Kidney epithelial cell (primary cell): ENCODE measurements around the gene PLEKHS1. TPM values are rescaled to one million over a fixed set of nuclear protein-coding genes. Genes with fewer than 3 reads are reported as not detected.

Source experiments
- DNase-seq: peaks from one replicate; pipeline ENCODE4 v3.0.0-alpha.2; 2010; ENCODE audit warnings: low read depth
- H3K27me3 ChIP-seq: 2 replicates; pipeline ENCODE4 v1.6.0; 2011; ENCODE audit warnings: low read length; ENCODE audit not compliant: control insufficient read depth, insufficient read depth
- H3K36me3 ChIP-seq: 2 replicates; pipeline ENCODE4 v1.5.1; 2011; ENCODE audit warnings: low read length; ENCODE audit not compliant: control insufficient read depth, insufficient read depth
- H3K4me3 ChIP-seq: 2 replicates; pipeline ENCODE4 v1.5.1; 2011; ENCODE audit warnings: low read depth, mild to moderate bottlenecking, control low read depth, low read length
- total RNA-seq: library from RNA; depleted of rRNA; stranded (reverse); fragments of >200 nt; gene quantifications from 2 replicates; pipeline ENCODE4 v1.2.3, GENCODE V29; 2015
- TF ChIP-seq, protein P1 (sequence below): IDR thresholded peaks from 2 replicates; pipeline ENCODE4 v1.5.1; 2011; ENCODE audit warnings: mild to moderate bottlenecking, moderate library complexity, low read length, control low read depth, inconsistent platforms; ENCODE audit not compliant: insufficient read depth, poor library complexity, severe bottlenecking

The PLEKHS1 gene
- total RNA-seq, 1 donor from 2014 or later, result not detected

DNA sequence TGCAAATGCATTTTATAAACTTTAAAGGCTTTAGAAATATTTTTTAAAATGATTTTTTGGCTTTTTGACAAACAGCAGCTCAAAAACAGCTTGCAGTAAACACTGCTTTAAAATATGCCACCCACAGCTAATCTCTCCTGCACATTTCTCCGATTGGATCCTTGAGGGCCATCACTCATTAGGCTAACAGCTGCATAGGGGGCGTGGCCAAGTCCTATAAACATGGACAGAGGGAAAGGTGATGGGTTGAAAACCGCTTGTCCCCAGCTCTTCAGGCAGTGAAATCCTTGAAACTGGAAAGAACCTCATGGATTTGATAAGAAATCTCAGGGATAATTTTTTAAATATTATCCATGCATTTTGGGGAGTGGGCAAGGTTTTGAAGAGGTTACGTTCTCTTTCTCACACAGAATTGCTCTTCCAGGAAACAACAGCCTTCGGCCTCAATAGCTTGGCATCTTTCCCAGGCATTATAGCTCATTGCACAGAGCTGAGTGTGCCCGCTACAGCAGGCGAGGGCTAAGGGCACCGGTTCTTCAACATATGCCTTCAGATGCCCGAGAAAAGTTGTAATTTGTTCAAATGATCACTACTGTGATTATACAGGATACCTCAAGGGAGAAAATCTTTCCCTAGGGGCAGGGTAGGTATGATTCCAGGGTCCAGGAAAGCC is 1.7 kb downstream of the PLEKHS1 start:
- H3K36me3 ChIP-seq, result no peaks in the 10 kb centered on the region
- no peak overlapping the region for H3K4me3 ChIP-seq
- no peaks in the 10 kb centered on the region for H3K27me3 ChIP-seq
- TF ChIP-seq, protein P1, sequence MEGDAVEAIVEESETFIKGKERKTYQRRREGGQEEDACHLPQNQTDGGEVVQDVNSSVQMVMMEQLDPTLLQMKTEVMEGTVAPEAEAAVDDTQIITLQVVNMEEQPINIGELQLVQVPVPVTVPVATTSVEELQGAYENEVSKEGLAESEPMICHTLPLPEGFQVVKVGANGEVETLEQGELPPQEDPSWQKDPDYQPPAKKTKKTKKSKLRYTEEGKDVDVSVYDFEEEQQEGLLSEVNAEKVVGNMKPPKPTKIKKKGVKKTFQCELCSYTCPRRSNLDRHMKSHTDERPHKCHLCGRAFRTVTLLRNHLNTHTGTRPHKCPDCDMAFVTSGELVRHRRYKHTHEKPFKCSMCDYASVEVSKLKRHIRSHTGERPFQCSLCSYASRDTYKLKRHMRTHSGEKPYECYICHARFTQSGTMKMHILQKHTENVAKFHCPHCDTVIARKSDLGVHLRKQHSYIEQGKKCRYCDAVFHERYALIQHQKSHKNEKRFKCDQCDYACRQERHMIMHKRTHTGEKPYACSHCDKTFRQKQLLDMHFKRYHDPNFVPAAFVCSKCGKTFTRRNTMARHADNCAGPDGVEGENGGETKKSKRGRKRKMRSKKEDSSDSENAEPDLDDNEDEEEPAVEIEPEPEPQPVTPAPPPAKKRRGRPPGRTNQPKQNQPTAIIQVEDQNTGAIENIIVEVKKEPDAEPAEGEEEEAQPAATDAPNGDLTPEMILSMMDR, result no peak
- no peak for DNase-seq

GRCh38 chr10:113754125-113754524 is 2.6 kb downstream of the PLEKHS1 start:
- TF ChIP-seq, protein P1, result no peak
- Histone ChIP-seq H3K36me3 (no peaks in the 10 kb centered on the region), H3K27me3 (no peaks in the 10 kb centered on the region), H3K4me3 (no peak overlapping the region)
- DNase-seq, result no peak

- Histone ChIP-seq H3K4me3 (no peak overlapping the region), H3K27me3 (no peaks in the 10 kb centered on the region), H3K36me3 (no peaks in the 10 kb centered on the region)
- DNase-seq, result no peak
- TF ChIP-seq, protein P1, result no peak
Observed at GRCh38 chr10:113754768-113755167, 3.3 kb downstream of the PLEKHS1 start.

DNA sequence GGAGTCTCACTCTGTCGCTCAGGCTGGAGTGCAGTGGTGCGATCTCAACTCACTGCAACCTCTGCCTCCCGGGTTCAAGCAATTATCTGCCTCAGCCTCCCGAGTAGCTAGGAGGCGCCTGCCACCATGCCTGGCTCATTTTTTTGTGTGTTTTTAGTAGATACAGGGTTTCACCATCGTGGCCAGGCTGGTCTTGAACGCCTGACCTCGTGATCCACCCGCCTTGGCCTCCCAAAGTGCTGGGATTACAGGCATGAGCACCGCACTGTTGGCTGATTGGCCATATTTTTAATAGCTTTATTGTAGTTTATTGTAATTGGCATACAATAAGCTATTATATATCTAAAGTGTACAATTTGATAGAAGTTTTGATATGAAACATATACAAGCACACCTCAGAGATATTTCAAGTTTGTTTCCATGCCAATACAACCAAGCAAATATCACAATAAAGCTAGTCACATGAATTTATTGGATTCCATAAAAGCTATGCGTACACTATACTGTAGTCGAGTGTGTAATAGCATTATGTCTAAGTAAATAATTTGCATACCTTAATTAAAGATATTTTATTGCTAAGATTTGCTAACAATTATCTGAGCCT is 5.6 kb downstream of the PLEKHS1 start:
- Histone ChIP-seq H3K27me3 (no peaks in the 10 kb centered on the region), H3K36me3 (no peaks in the 10 kb centered on the region), H3K4me3 (no peak overlapping the region)
- no peak for DNase-seq
- TF ChIP-seq, protein P1, result no peak

DNA sequence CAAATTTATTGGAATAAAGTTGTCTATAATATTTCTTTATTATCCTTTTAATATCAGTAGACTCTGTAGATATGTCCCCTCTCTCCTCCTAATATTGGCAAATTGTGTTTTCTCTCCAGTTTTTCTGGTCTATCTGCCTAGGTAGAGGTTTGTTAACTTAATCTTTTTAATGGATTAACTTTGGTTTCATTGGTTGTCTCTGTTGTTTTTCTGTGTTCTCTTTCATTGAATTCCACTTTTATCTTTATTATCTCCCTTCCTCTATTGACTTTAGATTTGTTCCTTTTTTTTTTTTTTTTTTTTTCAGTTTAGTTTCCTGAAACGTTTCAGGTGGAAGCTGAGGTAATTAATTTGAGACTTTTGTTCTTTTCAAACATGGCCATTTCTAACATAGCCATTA is 10.6 kb downstream of the PLEKHS1 start:
- no peak for DNase-seq

More for the DNA sequence above, 10.6 kb downstream of the PLEKHS1 start:
- TF ChIP-seq, protein P1, result no peak
- Histone ChIP-seq H3K4me3 (no peak overlapping the region), H3K27me3 (no peaks in the 10 kb centered on the region), H3K36me3 (no peaks in the 10 kb centered on the region)
